ENCODE measurements around the gene GSE1.

DNA sequence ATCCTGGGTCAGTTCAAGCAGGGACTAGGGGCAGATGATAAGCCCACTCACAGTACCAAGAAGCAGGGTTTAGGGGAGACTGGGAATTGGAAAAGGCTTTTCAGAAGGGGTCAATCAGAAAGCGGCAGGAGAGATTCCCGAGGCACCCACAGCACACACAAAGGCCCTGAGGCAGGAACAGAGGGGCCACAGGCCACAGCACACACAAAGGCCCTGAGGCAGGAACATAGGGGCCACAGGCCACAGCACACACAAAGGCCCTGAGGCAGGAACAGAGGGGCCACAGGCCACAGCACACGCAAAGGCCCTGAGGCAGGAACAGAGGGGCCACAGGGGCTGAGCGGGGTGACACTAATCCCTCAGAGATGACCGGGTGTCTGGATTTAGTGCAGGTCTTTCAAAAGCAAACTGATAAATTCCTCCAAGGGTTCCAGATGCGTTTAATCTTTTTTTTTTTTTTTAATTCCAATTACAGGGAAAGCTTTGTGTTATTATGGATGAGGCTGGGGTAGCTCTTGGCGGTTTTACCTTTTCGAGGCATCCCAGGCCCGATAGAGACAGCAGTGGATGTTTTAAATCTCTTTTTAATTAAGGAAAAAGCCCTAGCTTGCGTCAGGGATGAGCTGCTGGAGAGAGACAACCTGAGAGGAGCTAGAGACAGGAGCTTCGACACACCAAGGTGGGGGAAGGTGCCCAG, 106.6 kb downstream of the GSE1 start:
- TF ChIP-seq, protein P1, sequence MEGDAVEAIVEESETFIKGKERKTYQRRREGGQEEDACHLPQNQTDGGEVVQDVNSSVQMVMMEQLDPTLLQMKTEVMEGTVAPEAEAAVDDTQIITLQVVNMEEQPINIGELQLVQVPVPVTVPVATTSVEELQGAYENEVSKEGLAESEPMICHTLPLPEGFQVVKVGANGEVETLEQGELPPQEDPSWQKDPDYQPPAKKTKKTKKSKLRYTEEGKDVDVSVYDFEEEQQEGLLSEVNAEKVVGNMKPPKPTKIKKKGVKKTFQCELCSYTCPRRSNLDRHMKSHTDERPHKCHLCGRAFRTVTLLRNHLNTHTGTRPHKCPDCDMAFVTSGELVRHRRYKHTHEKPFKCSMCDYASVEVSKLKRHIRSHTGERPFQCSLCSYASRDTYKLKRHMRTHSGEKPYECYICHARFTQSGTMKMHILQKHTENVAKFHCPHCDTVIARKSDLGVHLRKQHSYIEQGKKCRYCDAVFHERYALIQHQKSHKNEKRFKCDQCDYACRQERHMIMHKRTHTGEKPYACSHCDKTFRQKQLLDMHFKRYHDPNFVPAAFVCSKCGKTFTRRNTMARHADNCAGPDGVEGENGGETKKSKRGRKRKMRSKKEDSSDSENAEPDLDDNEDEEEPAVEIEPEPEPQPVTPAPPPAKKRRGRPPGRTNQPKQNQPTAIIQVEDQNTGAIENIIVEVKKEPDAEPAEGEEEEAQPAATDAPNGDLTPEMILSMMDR (IDR thresholded peaks at IDR 0.05; ENCODE audit: poor library complexity) = no peak
- no peak for TF ChIP-seq EZH2 (IDR thresholded peaks at IDR 0.05; ENCODE audit: borderline replicate concordance)
